ENCODE measurements around the gene SLC15A3.

- TF ChIP-seq CTCF (IDR thresholded peaks at IDR 0.05; ENCODE audit: low read depth, low read length) = no peak
- no peak for TF ChIP-seq EZH2phosphoT487 (IDR thresholded peaks at IDR 0.05; ENCODE audit: low read depth)
Measured at GRCh38 chr11:60912223-60912850, 39.6 kb downstream of the SLC15A3 start.
